HG03558 (cell line): ENCODE results near the gene KLLN.
A peak's percentile ranks its signal among the peaks of the same experiment; 100 is the strongest.
"Not testable (repeated sequence)": the region's sequence is repeated elsewhere in the genome, so short reads cannot be mapped to it uniquely, and the experiment has no call there.

Experiments used
- ATAC-seq: cut with Tn5 transposase; IDR thresholded peaks from one replicate; pipeline ENCODE4 v1.9.1; 2021; ENCODE audit warnings: moderate number of reproducible peaks; ENCODE audit not compliant: unreplicated experiment; ENCODE audit errors: extremely low read depth

The KLLN gene, protein sequence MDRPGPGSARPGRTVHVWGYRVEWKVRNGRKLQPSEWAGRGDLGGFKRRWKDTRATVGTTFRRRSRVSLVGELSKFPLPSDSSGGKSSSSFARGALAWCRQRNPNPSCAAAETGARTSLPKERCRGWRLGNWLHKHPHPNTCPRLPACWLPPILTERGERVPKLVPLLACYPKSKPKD

DNA sequence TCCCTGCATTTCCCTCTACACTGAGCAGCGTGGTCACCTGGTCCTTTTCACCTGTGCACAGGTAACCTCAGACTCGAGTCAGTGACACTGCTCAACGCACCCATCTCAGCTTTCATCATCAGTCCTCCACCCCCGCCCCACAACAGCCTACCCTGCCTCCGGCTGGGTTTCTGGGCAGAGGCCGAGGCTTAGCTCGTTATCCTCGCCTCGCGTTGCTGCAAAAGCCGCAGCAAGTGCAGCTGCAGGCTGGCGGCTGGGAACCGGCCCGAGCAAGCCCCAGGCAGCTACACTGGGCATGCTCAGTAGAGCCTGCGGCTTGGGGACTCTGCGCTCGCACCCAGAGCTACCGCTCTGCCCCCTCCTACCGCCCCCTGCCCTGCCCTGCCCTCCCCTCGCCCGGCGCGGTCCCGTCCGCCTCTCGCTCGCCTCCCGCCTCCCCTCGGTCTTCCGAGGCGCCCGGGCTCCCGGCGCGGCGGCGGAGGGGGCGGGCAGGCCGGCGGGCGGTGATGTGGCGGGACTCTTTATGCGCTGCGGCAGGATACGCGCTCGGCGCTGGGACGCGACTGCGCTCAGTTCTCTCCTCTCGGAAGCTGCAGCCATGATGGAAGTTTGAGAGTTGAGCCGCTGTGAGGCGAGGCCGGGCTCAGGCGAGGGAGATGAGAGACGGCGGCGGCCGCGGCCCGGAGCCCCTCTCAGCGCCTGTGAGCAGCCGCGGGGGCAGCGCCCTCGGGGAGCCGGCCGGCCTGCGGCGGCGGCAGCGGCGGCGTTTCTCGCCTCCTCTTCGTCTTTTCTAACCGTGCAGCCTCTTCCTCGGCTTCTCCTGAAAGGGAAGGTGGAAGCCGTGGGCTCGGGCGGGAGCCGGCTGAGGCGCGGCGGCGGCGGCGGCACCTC, at the start of gene KLLN, which contains the start of gene PTEN:
Gene KLLN (minus strand): TSS at position 481 of the 891 bp plus-strand sequence. CDS start 1,046 bp downstream, outside the sequence.
Gene PTEN (plus strand): TSS at position 573 of the 891 bp plus-strand sequence. CDS start 845 bp downstream, outside the sequence.
- ATAC-seq, result peak; percentile 26

DNA sequence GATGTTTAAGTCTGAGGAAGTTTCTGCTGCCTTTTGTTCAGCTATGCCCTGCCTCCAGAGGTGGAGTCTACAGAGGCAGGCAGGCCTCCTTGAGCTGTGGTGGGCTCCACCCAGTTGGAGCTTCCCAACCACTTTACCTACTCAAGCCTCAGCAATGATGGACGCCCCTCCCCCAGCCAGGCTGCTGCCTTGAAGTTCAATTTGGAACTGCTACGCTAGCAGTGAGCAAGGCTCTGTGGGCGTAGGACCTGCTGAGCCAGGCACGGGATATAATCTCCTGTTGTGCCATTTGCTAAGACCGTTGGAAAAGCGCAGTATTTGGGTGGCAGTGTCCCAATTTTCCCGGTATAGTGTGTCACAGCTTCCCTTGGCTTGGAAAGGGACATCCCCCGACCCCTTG, 40.1 kb upstream of the KLLN start:
- ATAC-seq, result not testable (repeated sequence)

DNA sequence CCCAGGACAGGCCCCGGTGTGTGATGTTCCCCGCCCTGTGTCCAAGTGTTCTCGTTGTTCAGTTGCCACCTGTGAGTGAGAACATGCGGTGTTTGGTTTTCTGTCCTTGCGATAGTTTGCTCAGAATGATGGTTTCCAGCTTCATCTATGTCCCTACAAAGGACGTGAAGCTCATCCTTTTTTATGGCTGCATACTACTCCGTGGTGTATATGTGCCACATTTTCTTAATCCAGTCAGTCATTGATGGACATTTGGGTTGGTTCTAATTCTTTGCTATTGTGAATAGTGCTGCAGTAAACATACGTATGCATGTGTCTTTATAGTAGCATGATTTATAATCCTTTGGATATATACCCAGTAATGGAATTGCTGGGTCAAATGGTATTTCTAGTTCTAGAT, 34.6 kb upstream of the KLLN start:
- ATAC-seq, result not testable (repeated sequence)

GRCh38 chr10:87896216-87896615, 32.9 kb upstream of the KLLN start:
- ATAC-seq, result no peak

DNA sequence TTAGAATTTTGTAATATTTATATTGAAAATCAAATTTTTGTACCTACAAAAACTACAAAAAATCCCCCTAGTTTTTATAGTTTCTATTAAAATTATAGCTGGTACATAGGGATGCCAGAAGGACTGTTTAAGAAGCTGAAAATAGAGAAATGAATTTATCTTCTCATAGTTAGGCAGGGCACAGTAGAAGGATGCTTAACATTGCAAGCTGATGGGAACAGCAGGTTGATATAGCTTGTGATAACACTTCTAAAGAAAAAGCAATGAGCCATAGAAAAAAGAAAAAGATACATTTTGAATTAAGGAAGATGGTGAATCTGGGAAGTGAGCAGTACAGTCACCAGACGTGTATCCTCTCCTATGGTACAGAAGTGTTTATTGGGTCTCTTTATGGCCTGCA, 32.1 kb upstream of the KLLN start:
- no peak for ATAC-seq

DNA sequence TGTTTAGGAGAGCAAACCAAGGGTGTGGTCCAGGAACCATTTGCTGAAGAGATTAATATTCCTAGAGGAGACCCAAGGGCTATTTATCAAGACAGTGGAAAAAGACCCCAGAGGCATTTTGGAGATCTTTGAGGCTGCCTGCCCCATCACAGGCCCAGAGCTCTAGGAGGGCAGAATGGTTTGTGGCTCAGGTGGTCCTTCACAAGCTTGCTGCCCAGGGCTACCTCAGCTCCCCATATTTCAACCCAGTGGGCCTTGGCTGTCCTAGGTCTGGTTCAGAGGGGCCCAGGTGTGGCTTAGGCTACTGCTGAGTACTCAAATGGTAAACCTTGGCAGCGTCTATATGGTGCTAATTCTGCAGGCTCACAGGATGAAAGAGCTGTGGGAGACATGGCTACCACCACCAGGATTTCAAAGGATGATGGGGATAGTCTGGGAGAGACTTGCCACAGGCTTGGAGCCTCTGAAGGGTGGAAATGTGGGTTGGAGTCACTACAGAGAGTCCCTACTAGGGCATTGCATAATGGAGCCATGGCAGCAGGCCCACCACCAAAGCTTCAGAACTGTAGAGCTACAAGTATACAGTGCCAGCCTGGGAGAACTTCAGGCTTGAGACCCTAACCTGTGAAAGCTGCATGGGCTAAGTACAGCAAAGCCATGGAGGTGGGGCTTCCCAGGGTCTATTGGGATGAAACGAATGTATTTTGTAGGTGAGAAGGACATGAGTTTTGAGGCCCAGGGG, 24.4 kb upstream of the KLLN start:
- no peak for ATAC-seq

- no peak for ATAC-seq
Observed at GRCh38 chr10:87887146-87887545, 23.8 kb upstream of the KLLN start.

GRCh38 chr10:87886635-87887034, 23.3 kb upstream of the KLLN start:
- ATAC-seq, result no peak

DNA sequence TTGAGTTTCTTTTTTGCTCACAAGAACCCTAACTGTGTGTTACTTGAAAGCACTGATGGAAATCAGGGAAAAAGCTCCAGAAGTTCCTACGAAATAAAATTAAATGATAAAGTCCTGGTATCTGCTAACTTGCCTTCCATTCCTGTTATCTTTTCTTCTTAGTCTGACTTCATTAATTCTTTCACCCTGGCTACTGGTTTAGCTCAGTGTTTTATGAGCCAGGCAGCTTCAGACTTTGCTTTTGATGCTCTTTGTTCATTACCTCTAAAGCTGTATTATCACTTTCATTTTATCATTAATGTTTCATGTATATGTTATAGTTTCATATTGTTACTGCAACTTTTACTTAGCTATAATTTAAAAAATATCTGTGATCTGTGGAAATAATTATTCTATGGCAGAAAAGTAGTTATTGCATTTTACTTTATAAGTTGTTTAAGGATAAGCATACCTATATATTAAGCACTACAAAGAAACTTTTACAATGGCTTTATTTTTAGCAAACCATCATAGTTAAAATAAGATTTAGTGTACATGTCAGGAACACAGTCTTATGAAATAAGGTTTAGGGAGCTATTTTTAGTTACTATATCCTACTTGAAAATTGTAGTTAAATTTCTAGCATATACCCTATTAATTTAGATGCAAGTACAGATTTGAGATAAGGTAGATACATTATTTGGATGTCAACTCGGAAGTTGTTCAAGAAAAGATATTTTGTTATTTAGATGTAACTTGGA, 19.4 kb upstream of the KLLN start:
- no peak for ATAC-seq

DNA sequence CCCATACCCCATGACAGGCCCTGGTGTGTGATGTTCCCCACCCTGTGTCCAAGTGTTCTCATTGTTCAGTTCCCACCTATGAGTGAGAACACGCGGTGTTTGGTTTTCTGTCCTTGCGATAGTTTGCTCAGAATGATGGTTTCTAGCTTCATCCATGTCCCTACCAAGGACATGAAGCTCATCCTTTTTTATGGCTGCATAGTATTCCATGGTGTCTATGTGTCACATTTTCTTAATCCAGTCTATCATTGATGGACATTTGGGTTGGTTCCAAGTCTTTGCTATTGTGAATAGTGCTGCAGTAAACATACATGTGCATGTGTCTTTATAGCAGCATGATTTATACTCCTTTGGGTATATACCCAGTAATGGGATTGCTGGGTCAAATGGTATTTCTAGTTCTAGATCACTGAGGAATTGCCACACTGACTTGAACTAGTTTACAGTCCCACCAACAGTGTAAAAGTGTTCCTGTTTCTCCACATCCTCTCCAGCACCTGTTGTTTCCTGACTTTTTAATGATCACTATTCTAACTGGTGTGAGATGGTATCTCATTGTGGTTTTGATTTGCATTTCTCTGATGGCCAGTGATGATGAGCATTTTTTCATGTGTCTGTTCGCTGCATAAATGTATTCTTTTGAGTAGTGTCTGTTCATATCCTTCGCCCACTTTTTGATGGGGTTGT, 18.2 kb upstream of the KLLN start:
- ATAC-seq, result not testable (repeated sequence)

DNA sequence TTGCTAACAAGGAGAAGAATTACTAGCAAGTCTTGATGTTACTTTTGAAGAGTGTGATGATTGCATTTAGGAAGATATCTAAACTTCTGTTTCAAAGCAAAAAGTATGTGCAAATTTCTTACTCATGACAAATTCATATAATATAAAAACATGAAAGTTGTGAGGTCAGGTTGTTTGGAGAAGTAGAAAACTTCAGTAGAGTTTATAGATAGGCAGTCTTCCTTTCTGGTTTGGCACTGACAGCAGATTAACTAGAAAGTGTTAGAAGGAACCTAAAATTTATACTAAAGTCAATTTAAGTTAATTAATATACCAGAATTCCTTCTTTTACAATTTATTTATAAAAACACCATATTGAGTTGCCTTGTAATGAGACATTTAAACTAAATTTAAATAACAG, 17.0 kb upstream of the KLLN start:
- no peak for ATAC-seq

DNA sequence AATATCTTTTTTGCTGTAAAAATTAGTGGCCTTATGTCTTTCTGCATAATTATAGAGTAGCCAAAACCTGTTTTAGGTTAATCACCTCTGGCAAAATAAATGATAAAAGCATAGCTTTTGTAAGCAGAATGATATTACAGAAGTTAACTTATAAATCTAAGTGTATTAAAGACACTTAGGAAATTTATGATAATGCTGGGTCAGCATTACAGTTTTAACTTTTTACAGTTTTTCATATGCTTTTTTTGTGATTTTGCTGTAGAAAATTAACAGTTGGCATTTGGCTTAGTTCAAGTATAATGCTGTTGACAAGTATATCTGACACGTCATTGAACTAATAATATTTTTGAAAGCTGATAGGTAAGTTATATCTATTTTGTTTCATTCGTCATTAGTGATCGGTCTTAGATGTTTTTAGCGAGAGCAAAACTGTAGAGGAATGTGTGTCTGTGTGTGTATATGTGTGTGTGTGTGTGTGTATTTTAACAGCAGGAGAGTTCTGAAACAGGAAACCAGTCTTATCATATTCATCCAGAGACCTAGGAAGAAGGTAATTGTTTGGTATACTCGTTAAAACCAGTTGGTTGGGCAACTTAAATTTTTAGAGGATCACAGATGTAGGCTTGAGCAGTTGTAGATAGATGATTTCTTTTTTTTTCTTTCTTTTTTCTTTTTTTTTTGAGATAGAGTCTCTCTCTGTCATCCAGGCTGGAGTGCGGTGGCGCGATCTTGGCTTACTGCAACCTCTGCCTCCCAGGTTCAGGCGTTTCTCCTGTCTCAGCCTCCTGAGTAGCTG, 15.5 kb upstream of the KLLN start:
- no peak for ATAC-seq

DNA sequence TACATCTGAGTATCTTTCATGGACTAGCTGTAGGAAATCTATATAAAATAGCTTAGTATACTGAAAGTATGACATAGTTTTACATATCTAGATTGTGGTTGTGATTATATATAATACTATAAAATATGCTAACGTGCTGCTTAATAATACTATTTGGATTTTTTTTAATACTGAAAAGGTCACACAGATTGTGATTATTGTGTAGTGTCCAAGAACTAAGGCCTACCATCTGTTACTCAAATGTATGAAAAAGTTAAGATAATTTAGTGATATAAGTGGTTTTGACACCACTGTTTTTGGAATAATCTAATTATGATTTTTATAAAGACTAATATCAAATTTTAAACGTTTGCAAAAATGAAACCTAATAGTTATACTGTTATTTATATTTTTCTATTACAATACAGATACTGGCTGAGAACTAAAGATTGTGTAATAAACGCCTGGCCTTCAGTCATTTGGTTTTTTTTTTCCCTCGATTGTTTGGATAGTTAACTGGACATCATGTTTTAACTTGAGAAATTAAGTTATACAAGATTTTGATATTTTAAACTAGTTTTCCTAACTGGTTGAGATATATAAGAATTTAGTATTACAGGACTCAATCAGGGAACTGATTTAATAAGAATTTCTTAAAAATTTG, 12.7 kb upstream of the KLLN start:
- ATAC-seq, result no peak

GRCh38 chr10:87873656-87874055, 10.3 kb upstream of the KLLN start:
- ATAC-seq, result no peak

DNA sequence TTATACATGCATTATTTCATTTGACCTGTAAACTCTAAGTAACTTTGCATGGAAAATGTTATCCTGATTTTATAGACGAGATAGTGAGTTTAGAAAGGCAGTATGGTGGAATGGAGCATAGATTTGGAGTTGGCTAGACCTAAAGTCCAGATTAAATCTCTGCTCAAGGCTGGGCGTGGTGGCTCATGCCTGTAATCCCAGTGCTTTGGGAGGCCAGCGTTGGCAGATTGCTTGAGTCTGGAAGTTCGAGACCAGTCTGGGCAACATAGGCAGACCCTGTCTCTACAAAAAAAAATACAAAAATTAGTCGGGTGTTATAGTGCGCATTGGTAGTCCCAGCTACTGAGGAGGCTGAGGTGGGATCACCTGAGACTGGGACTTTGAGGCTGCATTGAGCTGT, 9.5 kb upstream of the KLLN start:
- no peak for ATAC-seq

DNA sequence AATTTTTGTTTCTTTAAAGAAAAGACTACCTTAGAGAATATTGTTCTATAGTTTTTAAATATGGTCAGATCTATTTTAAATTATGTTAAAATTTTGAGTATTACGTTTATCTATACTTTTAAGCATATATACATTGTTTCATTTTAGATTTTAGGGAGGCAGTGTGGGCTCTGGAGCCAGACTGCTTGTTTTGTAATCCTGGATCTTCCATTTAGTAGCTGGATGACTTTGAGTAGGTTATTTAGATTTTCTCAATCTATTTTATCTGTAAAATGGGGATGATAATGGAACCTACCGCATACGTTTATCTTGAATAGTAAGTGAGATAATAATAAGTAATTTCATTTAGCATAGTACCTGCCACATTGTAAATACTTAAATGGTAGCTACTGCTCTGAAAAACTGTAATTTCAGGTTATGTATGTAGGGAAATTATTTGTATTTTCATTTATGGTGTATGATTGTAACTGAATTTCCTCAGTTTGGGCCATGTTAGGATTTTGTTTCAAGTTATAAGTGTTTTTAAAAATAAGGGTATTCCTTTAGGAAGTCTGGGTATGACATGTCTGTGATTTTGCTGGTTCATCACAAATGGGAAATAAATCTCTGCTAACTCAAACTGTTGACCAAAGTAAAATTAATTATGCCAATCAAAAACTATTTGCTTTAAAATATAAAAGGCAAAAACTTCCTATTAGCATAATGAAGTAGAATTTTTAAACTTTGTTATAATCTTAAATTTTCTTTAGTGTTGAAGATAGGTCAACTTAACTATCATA, 6.6 kb upstream of the KLLN start:
- ATAC-seq, result no peak

GRCh38 chr10:87869139-87869538, 5.8 kb upstream of the KLLN start:
- not testable (repeated sequence) for ATAC-seq

DNA sequence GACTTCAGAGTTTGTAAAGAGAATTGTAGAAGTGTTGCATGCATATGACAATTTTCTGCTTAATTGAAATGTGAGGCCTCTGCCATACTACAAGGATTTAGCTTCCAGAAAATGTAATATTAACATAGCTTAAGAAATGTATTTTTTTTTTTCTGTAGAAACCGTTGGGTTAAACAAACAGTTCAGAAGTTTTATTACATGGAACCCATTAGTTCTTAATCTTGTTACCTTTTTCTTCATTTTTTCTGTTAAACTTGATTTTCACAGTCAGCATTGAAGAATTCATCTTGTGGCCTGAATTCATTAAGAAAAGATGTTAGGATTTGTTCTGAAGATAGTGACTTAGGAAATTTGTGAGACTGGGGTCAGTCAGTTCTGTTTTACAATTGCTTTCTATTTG, 4.9 kb upstream of the KLLN start:
- ATAC-seq, result no peak
